ENCODE results near the gene ACTR10.

ACTR10 gene

DNA sequence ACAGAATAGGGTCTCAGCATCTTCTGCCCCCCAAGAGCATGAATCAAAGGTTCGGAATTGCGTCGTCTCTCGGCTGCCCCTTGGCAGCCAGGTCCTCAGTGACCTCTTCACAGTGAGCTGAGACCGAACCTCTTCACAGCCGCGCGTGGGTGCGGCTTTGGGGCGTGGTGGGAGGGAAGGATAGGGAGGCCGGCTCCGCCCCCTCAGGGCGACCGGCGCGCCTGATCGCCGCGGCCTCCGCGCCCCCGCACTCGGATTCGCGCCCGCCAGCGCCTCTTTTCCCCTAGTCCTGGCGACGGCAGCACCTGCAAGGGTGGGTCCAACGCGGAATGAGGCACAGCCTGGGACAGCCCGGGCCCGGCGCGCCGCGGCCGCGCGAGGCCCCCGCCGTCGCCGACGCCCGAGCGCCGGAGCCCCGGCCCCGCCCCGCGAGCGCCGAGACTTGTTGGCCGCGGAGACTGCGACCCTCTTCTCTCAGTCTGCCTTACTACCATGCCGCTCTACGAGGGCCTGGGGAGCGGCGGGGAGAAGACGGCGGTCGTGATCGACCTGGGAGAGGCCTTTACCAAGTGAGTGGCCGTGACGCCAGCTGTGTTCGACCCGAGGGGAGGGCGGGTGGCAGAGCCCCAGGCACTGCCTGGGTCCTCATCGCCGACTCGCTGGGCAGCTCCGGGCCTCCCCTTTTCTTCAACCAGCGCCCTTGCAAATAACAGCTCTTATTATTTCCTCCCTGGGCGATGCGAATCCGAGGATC, at the start of gene ACTR10:
Gene ACTR10 (plus strand): TSS at position 424 of the 754 bp plus-strand sequence. CDS start 69 bp downstream, at position 493.
- Histone ChIP-seq H3K36me3 (ENCODE audit: insufficient read depth, low read length) (no peaks in the 10 kb centered on the region), H3K9me3 (ENCODE audit: control insufficient read depth, insufficient read depth, low read length) (no peaks in the 10 kb centered on the region), H3K9ac (ENCODE audit: low read depth, low read length) (peak within 1 kb of the TSS; percentile 85), H3K4me1 (ENCODE audit: insufficient read depth, low read length) (no peaks in the 10 kb centered on the region)

DNA sequence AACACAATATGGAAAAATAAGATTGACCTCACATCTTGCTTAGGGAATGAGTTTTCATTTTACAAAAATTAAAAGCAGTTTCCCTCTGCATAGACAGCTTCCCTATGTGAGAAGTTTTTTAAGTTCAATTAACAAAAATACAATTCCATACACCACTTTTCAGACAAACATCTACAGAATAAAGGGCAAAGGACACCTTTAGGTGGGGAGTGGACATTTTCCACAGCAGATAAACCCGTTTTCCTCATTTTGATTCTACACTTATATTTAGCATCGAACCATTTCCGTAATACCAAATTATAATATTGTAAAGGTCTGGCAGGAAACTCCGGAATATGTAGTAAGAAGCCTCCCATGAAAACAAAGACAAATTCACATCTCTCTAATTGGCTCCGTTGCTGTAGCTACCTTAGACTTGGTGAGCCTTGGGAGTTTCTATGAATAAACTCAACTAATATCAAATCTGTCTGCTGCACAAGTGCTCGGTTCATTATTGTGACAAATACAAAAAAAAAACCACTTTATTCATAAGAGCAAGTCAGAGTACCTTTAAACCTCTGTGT, 49.6 kb upstream of the ACTR10 start:
- Histone ChIP-seq H3K36me3 (ENCODE audit: insufficient read depth, low read length) (no peaks in the 10 kb centered on the region), H3K9me3 (ENCODE audit: control insufficient read depth, insufficient read depth, low read length) (no peaks in the 10 kb centered on the region), H3K4me1 (ENCODE audit: insufficient read depth, low read length) (peaks cover 15% of the 10 kb centered on the region; the same call in 1 of the 2 replicates), H3K9ac (ENCODE audit: low read depth, low read length) (no peak overlapping the region)

DNA sequence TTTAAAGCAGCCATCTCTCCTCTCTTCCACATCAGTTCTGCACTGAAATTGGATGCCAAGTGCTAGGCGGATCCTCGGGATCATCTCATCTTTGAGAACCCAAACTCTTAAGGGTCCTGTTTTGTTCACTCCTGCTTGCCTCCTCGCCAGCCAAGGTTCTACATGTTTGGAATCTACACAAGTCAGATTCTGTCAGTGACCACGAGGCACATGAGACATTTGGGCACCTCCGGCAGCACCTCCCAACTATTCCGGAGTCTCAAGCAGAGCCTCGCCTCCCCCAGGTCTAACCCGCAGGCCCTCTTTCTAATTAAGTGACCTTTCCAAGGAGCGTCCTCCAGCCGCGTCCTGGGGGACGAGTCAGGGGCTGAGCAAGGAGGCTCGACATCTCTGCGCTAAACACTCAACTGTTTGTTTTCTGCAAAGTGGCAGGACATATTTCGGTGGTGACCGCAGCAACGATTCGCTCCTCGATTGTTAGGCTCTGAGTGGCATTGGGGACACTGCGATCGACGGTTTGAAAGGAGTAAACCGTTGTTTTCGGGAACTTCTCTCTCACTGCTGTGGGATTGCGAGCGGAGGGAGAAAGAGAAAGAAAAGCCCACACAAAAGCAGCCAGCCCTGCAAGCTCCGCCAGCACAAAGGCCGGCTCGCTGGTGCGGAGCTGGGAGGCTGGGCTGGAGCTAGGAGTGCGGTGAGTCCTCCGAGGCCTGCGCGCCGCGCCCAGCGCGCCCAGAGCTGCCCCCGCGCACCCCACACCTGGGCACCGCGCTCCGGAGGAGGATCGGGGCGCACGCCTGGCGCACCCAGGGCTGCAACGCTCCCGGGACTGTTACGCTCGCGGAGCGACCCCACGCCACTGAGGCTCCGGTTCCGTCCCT, 48.6 kb upstream of the ACTR10 start:
- Histone ChIP-seq H3K9ac (ENCODE audit: low read depth, low read length) (peak overlapping the region; percentile 90), H3K9me3 (ENCODE audit: control insufficient read depth, insufficient read depth, low read length) (no peaks in the 10 kb centered on the region), H3K4me1 (ENCODE audit: insufficient read depth, low read length) (peaks cover 15% of the 10 kb centered on the region; the same call in 1 of the 2 replicates), H3K36me3 (ENCODE audit: insufficient read depth, low read length) (no peaks in the 10 kb centered on the region)

DNA sequence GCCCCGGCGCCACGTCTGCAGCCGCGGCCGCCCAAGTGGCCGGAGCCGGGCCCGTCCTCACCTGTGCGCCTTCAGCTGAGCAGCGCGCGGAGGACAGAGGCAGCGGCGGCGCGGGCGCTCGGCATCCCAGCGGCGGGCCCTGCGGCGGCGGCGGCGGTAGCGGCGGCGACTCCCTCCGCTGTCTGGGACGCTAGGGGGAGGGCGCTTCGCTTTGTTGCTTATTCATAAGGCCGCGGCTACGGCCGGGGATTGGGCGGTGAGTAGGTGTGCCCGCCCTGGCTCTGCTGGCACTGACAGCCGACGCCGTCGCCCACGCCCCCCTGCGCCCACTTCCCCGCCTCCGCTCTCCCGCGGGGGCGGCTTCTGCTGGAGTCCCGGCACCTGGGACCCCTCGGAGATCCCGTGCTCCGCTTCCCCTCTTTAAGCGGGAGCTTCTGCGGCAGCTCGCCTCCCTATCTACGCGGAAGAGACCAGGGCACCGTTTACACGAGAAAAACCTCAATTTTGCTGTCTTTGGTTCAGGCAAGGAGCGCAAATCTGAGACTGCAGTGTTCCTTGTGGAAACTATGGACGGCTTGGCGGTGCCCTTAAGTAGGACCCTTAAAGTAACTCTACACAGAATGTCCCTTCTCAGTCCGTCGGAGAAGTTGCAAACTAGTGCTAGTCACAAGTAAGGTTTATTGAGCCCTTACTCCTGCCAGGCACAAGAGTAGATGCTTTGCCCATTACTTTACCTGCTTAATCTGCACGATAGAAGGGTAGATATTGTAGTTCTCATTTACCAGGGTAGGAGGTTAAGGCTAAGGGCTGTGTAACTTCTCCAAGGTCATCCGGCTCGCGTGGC, 47.7 kb upstream of the ACTR10 start, which contains the start of gene ARMH4:
Gene ARMH4 (minus strand): TSS at position 200 of the 844 bp plus-strand sequence. CDS start 12,855 bp downstream, outside the sequence.
- Histone ChIP-seq H3K9ac (ENCODE audit: low read depth, low read length) (peak within 1 kb of the TSS; percentile 90), H3K4me1 (ENCODE audit: insufficient read depth, low read length) (peaks cover 15% of the 10 kb centered on the region; the same call in 1 of the 2 replicates), H3K36me3 (ENCODE audit: insufficient read depth, low read length) (no peaks in the 10 kb centered on the region), H3K9me3 (ENCODE audit: control insufficient read depth, insufficient read depth, low read length) (no peaks in the 10 kb centered on the region)

DNA sequence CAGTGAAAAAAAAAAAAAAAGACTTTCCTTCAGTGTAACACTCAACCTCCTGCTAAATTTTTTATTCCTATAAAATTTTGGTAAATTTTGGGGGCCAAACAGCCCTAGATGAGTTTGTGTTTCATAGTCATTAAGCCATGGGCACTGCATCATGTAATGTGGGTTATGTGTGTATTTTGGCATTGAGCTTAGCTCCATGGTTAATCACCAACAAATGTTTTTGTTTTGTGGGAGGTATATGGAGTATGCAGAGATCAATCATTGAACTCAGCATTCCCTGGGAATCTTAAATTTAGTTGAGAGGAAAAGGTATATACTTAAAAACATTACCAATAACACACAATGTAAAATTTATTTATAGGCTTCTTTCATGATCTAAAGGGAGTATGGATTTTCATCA, 39.4 kb upstream of the ACTR10 start:
- Histone ChIP-seq H3K9ac (ENCODE audit: low read depth, low read length) (no peak overlapping the region), H3K36me3 (ENCODE audit: insufficient read depth, low read length) (no peaks in the 10 kb centered on the region), H3K4me1 (ENCODE audit: insufficient read depth, low read length) (no peaks in the 10 kb centered on the region), H3K9me3 (ENCODE audit: control insufficient read depth, insufficient read depth, low read length) (no peaks in the 10 kb centered on the region)

DNA sequence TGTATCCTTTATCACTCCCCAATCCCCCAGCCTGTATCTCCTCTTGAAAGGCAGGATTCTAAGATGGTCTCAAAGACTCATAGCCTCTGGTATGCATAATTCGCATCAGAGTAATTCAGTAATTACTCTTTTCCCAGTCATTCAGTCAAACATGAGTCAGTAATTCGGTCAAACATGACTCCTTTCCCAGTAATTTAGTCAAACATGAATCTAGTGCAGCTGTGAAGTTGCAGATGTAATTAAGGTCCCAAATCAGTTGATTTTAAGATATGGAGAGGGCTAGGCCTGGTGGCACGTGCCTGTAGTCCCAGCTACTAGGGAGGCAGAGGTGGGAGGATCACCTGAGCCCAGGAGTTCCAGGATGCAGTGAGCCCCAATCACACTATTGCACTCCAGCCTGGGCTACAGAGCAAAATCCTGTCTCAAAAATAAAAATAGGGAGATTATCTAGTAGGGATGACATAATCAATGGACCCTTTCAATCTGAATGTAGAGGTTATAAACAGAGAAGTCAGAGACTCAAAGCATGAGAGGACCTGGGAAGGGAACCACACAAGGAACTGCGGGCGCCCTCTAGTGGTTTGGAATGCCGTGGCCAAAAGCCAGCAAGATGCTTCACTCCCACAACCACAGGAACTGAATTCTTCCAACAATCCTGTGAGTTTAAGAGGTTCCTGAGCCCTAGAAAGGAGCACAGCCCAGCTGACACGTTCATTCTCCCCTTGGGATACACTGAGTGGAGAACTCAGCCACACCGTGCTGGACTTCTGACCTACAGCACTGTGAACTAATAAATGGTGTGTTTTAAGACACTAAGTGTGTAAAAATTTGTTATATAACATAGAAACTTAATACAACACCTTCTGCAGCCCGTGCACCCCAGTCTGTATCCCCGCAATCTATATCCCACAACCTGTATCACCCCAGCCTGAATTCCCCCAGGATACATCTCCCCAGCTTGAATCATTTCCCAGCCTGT, 33.7 kb upstream of the ACTR10 start:
- Histone ChIP-seq H3K9ac (ENCODE audit: low read depth, low read length) (no peak overlapping the region), H3K4me1 (ENCODE audit: insufficient read depth, low read length) (peaks cover 10% of the 10 kb centered on the region; the same call in 1 of the 2 replicates), H3K9me3 (ENCODE audit: control insufficient read depth, insufficient read depth, low read length) (no peaks in the 10 kb centered on the region), H3K36me3 (ENCODE audit: insufficient read depth, low read length) (no peaks in the 10 kb centered on the region)

DNA sequence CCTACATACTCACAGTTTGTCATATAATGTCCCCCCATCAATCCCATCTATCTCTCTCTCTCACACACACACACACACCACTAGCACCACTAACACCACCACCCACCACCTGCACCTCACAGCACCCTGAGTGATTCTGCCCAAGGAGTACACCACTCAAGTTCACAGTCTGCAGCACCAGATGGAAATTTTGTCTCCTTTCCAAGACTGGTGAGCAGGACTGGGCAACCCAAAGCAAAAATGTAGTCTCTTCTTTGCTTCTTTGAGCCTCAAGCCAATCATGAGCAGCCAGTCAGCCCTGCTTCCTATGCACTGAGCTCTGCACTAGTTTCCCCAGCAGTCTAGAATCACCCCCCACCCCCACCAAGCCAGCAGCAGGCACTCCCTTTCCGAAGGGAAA, 32.9 kb upstream of the ACTR10 start:
- peaks cover 13% of the 10 kb centered on the region; the same call in 1 of the 2 replicates for H3K4me1 ChIP-seq (ENCODE audit: insufficient read depth, low read length)
- no peaks in the 10 kb centered on the region for H3K36me3 ChIP-seq (ENCODE audit: insufficient read depth, low read length)
- H3K9ac ChIP-seq (ENCODE audit: low read depth, low read length), result no peak overlapping the region
- no peaks in the 10 kb centered on the region for H3K9me3 ChIP-seq (ENCODE audit: control insufficient read depth, insufficient read depth, low read length)

DNA sequence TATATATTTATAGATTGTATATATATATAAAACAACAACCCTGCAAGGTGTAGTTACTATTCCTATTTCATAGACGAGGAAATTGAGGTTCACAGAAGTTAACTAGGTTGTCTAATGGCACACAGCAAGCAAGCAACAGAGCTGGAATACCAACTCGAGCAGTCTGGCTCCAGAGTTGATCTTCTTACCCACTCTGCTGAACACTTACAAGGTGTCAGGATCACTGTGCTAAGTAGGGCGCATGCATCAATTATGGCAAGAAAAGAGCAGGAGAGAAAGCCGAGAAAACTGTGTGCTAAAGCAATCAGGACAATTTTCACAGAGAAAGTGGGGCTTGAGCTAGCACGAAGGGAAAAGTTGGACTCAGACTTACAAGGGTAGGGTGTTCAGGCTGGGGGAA, 32.1 kb upstream of the ACTR10 start:
- Histone ChIP-seq H3K36me3 (ENCODE audit: insufficient read depth, low read length) (no peaks in the 10 kb centered on the region), H3K9ac (ENCODE audit: low read depth, low read length) (no peak overlapping the region), H3K9me3 (ENCODE audit: control insufficient read depth, insufficient read depth, low read length) (no peaks in the 10 kb centered on the region), H3K4me1 (ENCODE audit: insufficient read depth, low read length) (peaks cover 13% of the 10 kb centered on the region; the same call in 1 of the 2 replicates)

DNA sequence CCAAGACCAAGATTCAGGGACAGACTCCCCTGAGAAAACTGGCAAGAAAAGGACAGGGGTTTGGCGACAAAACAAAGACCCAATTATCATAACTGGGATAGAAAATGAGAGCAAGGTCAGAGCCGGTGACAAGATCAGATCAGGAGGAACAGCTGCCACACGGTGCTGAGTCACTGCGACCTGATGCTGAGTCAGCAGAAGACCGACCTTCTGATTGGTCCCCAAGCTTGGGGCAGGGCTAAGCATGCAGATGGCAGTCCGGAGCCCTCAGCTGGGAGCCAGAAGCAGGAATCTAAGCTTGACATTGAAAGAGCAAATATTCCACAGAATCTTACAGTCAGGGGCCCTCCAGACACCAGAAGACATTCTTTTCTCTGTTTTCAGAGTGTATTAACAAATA, 28.9 kb upstream of the ACTR10 start:
- Histone ChIP-seq H3K4me1 (ENCODE audit: insufficient read depth, low read length) (peaks cover 13% of the 10 kb centered on the region; the same call in 1 of the 2 replicates), H3K9me3 (ENCODE audit: control insufficient read depth, insufficient read depth, low read length) (no peaks in the 10 kb centered on the region), H3K9ac (ENCODE audit: low read depth, low read length) (no peak overlapping the region), H3K36me3 (ENCODE audit: insufficient read depth, low read length) (no peaks in the 10 kb centered on the region)

DNA sequence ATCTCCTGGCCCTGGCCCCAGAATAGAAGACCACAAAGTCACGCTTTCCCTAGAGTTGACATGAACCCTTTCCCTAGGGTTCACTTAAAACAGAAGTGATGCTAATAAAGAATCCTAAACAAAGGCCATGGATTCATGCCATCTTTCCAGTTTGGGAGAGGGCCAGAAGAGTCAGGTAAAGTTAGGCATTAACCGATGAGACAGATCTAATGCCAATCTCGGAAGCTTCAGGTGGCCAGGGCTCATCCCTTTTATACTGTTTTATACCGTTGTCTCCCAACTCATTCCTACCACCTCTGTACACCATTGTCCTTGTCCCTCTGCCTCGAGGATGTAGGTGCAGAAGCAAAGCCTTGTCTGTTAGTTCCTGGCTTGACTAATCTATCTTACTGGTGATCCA, 22.8 kb upstream of the ACTR10 start:
- Histone ChIP-seq H3K4me1 (ENCODE audit: insufficient read depth, low read length) (0 out of 2 replicates have a peak, but pooled peaks cover 2% of the 10 kb centered on the region), H3K9ac (ENCODE audit: low read depth, low read length) (no peak overlapping the region), H3K36me3 (ENCODE audit: insufficient read depth, low read length) (no peaks in the 10 kb centered on the region), H3K9me3 (ENCODE audit: control insufficient read depth, insufficient read depth, low read length) (no peaks in the 10 kb centered on the region)

DNA sequence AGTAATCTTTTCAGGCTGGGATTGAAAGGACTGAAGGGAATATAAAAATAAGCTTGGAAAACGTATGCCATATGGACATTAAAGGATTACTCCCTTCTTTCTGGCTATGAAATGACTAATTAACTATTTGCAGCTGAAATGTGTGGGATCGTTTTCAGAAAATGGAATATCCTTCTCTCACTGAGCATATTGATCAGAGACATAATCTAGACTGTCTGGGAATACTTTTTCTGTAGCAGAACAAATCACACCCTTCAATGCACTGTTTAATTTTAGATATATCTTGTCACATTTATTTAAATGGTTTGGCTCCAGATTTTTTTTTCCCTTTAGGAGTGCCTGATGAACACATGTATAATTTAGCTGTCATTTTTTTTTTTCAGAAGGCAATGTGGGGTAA, 10.8 kb upstream of the ACTR10 start:
- H3K9ac ChIP-seq (ENCODE audit: low read depth, low read length), result no peak overlapping the region
- H3K9me3 ChIP-seq (ENCODE audit: control insufficient read depth, insufficient read depth, low read length), result no peaks in the 10 kb centered on the region
- H3K36me3 ChIP-seq (ENCODE audit: insufficient read depth, low read length), result no peaks in the 10 kb centered on the region
- no peaks in the 10 kb centered on the region for H3K4me1 ChIP-seq (ENCODE audit: insufficient read depth, low read length)

DNA sequence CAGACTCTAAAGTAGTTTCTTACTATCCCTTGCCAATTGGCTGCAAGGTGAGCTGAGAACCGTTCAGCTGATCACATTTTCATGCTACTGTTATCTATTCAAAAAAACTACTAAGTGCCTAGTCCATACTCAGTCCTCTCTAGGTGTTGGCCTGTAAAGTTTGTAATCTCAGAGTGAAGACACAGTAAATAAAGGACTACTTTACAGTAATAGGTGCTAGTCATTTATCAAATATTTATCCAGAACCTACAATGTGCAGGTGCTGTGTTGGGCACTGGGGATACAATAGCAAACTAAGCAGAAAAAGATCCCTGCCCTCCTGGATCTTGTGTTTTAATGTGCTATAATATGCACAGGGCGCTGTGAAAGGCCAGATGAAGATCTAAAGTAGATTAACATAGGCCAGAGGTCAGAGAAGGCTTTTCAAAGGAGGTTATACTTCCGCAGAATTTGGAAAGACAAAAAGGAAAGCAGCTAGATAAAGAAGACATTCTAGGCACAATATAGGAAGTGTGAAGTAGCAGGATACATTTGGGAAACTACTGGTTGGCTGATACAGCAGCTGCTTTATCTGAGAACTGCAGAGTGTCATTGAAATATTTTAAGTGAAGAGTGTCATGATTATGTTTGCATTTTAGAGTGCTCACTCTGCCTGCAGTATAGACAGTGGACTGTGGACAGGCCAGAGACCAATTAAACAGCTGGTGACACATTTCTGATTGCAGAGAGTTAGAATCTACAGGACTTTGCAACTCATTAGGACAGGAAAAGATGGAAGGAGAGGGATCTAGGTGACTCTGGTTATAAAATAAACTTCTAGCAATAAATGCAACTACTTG, 8.0 kb upstream of the ACTR10 start:
- Histone ChIP-seq H3K36me3 (ENCODE audit: insufficient read depth, low read length) (no peaks in the 10 kb centered on the region), H3K9me3 (ENCODE audit: control insufficient read depth, insufficient read depth, low read length) (no peaks in the 10 kb centered on the region), H3K4me1 (ENCODE audit: insufficient read depth, low read length) (no peaks in the 10 kb centered on the region), H3K9ac (ENCODE audit: low read depth, low read length) (no peak overlapping the region)
